Measurements from ENCODE around the gene SERPINA3. TPM values are rescaled to one million over a fixed set of nuclear protein-coding genes. Genes with fewer than 3 reads are reported as not detected.

Gene SERPINA3
- total and polyA plus RNA-seq, 2 donors (not counting 1 experiment from before 2014, with no cell fraction given) = not detected

DNA sequence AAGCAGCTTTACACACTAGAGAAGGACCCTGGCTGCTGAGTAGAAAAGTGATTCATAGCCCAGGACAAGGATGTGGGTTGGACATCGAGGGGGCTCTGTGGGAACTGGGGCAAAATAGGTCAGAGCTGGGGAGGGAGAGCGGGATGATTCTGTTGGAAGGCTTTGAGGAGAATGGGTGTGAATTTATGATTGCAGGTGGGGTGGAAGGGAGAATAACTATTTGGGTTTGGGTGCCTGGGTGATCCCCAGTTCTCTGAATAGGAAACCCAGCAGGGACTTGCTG lies 13.1 kb downstream of the SERPINA3 start:
- H3K79me2 ChIP-seq (ENCODE audit: control insufficient read depth, insufficient read depth, low read length) = no peaks in the 10 kb centered on the region
- no peaks in the 10 kb centered on the region for H4K20me1 ChIP-seq (ENCODE audit: control insufficient read depth, insufficient read depth, low read length, poor library complexity, severe bottlenecking)
- H3K9me3 ChIP-seq (ENCODE audit: control extremely low read depth in 1 of 3, control insufficient read depth in 2 of 3, insufficient read depth in 1 of 3, low read length in 2 of 3) = peaks cover 0 to 14% (median 0%) of the 10 kb centered on the region in 3 donors
- Mint-ChIP-seq H3K27me3 (peaks cover 7% of the 10 kb centered on the region), H3K4me3 (no peak overlapping the region), H3K27ac (no peak overlapping the region), H3K9me3 (ENCODE audit: insufficient read depth) (no peaks in the 10 kb centered on the region), H3K4me1 (no peaks in the 10 kb centered on the region)
- H3K4me3 ChIP-seq (ENCODE audit: control extremely low read depth in 1 of 5, extremely low read depth in 1 of 5, insufficient read depth in 1 of 5, low read depth in 2 of 5, low read length in 4 of 5) = no peak overlapping the region
- H2AFZ ChIP-seq (ENCODE audit: insufficient read depth, low read depth, low read length, poor library complexity, severe bottlenecking) = no peak overlapping the region
- ChIA-PET CTCF (no interaction called here), POLR2A (no interaction called here)
- no peaks in the 10 kb centered on the region for H3K27me3 ChIP-seq (replicated peaks in 1 of 4; ENCODE audit: control extremely low read depth in 1 of 4, control insufficient read depth in 3 of 4, insufficient read depth in 4 of 4, low read length in 3 of 4)
- H3K36me3 ChIP-seq (replicated peaks in 1 of 2; ENCODE audit: control extremely low read depth in 1 of 2, control insufficient read depth in 1 of 2, extremely low read depth in 1 of 2, insufficient read depth in 2 of 2, low read length in 1 of 2) = no peaks in the 10 kb centered on the region
- H3K4me2 ChIP-seq (replicated peaks; ENCODE audit: low read depth, low read length, poor library complexity, severe bottlenecking) = no peak overlapping the region
- ATAC-seq (ENCODE audit: low read depth) (no peak), DNase-seq (no peak)
- H3K27ac ChIP-seq (ENCODE audit: low read length in 2 of 2) = no peak overlapping the region
- intact Hi-C loops (cut with micrococcal nuclease) = no loop called here
- 78% methylated on average over 2 of the region's 2 CpGs for WGBS (ENCODE audit: insufficient coverage)
- no peaks in the 10 kb centered on the region for H3K4me1 ChIP-seq (ENCODE audit: control insufficient read depth in 2 of 2, insufficient read depth in 2 of 2, low read length in 2 of 2)
- no peak for TF ChIP-seq EZH2 (IDR thresholded peaks at IDR 0.05; ENCODE audit: borderline replicate concordance, insufficient read depth, low read depth, low read length, poor library complexity, severe bottlenecking)
- no peak for TF ChIP-seq CTCF (IDR thresholded peaks at IDR 0.05)
- no peak overlapping the region for H3K9ac ChIP-seq (ENCODE audit: low read length)

GRCh38 chr14:94628578-94628977 lies 16.4 kb downstream of the SERPINA3 start:
- Histone ChIP-seq H4K20me1 (ENCODE audit: control insufficient read depth, insufficient read depth, low read length, poor library complexity, severe bottlenecking) (no peaks in the 10 kb centered on the region), H3K4me3 (ENCODE audit: control extremely low read depth in 1 of 5, extremely low read depth in 1 of 5, insufficient read depth in 1 of 5, low read depth in 2 of 5, low read length in 4 of 5) (no peak overlapping the region), H3K79me2 (ENCODE audit: control insufficient read depth, insufficient read depth, low read length) (no peaks in the 10 kb centered on the region), H2AFZ (ENCODE audit: insufficient read depth, low read depth, low read length, poor library complexity, severe bottlenecking) (no peak overlapping the region), H3K9ac (ENCODE audit: low read length) (no peak overlapping the region), H3K27ac (ENCODE audit: low read length in 2 of 2) (no peak overlapping the region), H3K27me3 (replicated peaks in 1 of 4; ENCODE audit: control extremely low read depth in 1 of 4, control insufficient read depth in 3 of 4, insufficient read depth in 4 of 4, low read length in 3 of 4) (no peaks in the 10 kb centered on the region), H3K4me1 (ENCODE audit: control insufficient read depth in 2 of 2, insufficient read depth in 2 of 2, low read length in 2 of 2) (no peaks in the 10 kb centered on the region), H3K36me3 (replicated peaks in 1 of 2; ENCODE audit: control extremely low read depth in 1 of 2, control insufficient read depth in 1 of 2, extremely low read depth in 1 of 2, insufficient read depth in 2 of 2, low read length in 1 of 2) (no peaks in the 10 kb centered on the region), H3K4me2 (replicated peaks; ENCODE audit: low read depth, low read length, poor library complexity, severe bottlenecking) (no peak overlapping the region), H3K9me3 (ENCODE audit: control extremely low read depth in 1 of 3, control insufficient read depth in 2 of 3, insufficient read depth in 1 of 3, low read length in 2 of 3) (peaks cover 0 to 20% (median 0%) of the 10 kb centered on the region in 3 donors)
- POLR2A ChIA-PET = no interaction called here
- CTCF ChIA-PET = no interaction called here
- Mint-ChIP-seq H3K4me3 (no peak overlapping the region), H3K27ac (no peak overlapping the region), H3K27me3 (no peaks in the 10 kb centered on the region), H3K9me3 (ENCODE audit: insufficient read depth) (no peaks in the 10 kb centered on the region), H3K4me1 (no peaks in the 10 kb centered on the region)
- DNase-seq (no peak), ATAC-seq (ENCODE audit: low read depth) (no peak)
- WGBS (ENCODE audit: insufficient coverage) = 79% methylated on average over 4 of the region's 5 CpGs
- no peak for TF ChIP-seq EZH2 (IDR thresholded peaks at IDR 0.05; ENCODE audit: borderline replicate concordance, insufficient read depth, low read depth, low read length, poor library complexity, severe bottlenecking)
- no peak for TF ChIP-seq CTCF (IDR thresholded peaks at IDR 0.05)
- intact Hi-C loops (cut with micrococcal nuclease) = no loop called here
